Measurements from ENCODE around the gene LGI2. TPM values are rescaled to one million over a fixed set of nuclear protein-coding genes. Genes with fewer than 3 reads are reported as not detected.

Gene LGI2
- total RNA-seq, 3 donors from 2014 or later = 0.33 to 2.2 (median 1.2) TPM

GRCh38 chr4:24971192-24971591 is 59.6 kb downstream of the LGI2 start:
- intact Hi-C loops (cut with DNase I; ENCODE audit: low total_unique reads) = no loop called here
- H3K4me3 ChIP-seq = no peak overlapping the region

GRCh38 chr4:24970635-24971034 is 60.1 kb downstream of the LGI2 start:
- H3K27ac ChIP-seq = no peak overlapping the region
- no peak for DNase-seq (ENCODE audit: low spot score in 2 of 2)
- H3K9me3 ChIP-seq = peaks cover 0 to 8% of the 10 kb centered on the region in 2 donors
- TF ChIP-seq CTCF (IDR thresholded peaks at IDR 0.05) (no peak), POLR2A (IDR thresholded peaks at IDR 0.05) (no peak)
- H3K4me1 ChIP-seq = no peaks in the 10 kb centered on the region
- no peaks in the 10 kb centered on the region for H3K36me3 ChIP-seq
- no peak overlapping the region for H3K4me3 ChIP-seq
- no peaks in the 10 kb centered on the region for H3K27me3 ChIP-seq
- intact Hi-C loops (cut with DNase I; ENCODE audit: low total_unique reads) = no loop called here

More at GRCh38 chr4:24971192-24971591, 59.6 kb downstream of the LGI2 start:
- TF ChIP-seq POLR2A (IDR thresholded peaks at IDR 0.05) (no peak), CTCF (IDR thresholded peaks at IDR 0.05) (no peak), POLR2AphosphoS5 (IDR thresholded peaks at IDR 0.05) (no peak)
- Histone ChIP-seq H3K4me1 (no peaks in the 10 kb centered on the region), H3K36me3 (no peaks in the 10 kb centered on the region), H3K27me3 (no peaks in the 10 kb centered on the region), H3K9me3 (peaks cover 0 to 2% of the 10 kb centered on the region in 2 donors), H3K27ac (no peak overlapping the region)
- no peak for DNase-seq (ENCODE audit: low spot score in 2 of 2)

- Histone ChIP-seq H3K27me3 (no peaks in the 10 kb centered on the region), H3K4me1 (no peaks in the 10 kb centered on the region), H3K9me3 (peaks cover 0 to 12% of the 10 kb centered on the region in 2 donors), H3K27ac (no peak overlapping the region), H3K36me3 (no peaks in the 10 kb centered on the region), H3K4me3 (no peak overlapping the region)
- DNase-seq (ENCODE audit: low spot score in 2 of 2) = no peak
- intact Hi-C loops (cut with DNase I; ENCODE audit: low total_unique reads) = no loop called here
- no peak for TF ChIP-seq POLR2AphosphoS5 (IDR thresholded peaks at IDR 0.05)
- TF ChIP-seq CTCF (IDR thresholded peaks at IDR 0.05) = no peak
- TF ChIP-seq POLR2A (IDR thresholded peaks at IDR 0.05) = no peak
Observed at GRCh38 chr4:24970191-24970590, 60.6 kb downstream of the LGI2 start.

GRCh38 chr4:24969486-24969885 is 61.3 kb downstream of the LGI2 start:
- Histone ChIP-seq H3K4me3 (no peak overlapping the region), H3K9me3 (peaks cover 0 to 13% of the 10 kb centered on the region in 2 donors), H3K36me3 (no peaks in the 10 kb centered on the region), H3K27me3 (no peaks in the 10 kb centered on the region), H3K27ac (no peak overlapping the region), H3K4me1 (no peaks in the 10 kb centered on the region)
- TF ChIP-seq POLR2A (IDR thresholded peaks at IDR 0.05) (no peak), POLR2AphosphoS5 (IDR thresholded peaks at IDR 0.05) (no peak), CTCF (IDR thresholded peaks at IDR 0.05) (no peak)
- no peak for DNase-seq (ENCODE audit: low spot score in 2 of 2)
- intact Hi-C loops (cut with DNase I; ENCODE audit: low total_unique reads) = loop anchor here (10.0 kb wide), 1 partner anchor 1255 kb away; no protein-coding TSS in a partner anchor

GRCh38 chr4:24968992-24969391 is 61.8 kb downstream of the LGI2 start:
- no peak for DNase-seq (ENCODE audit: low spot score in 2 of 2)
- H3K9me3 ChIP-seq = peaks cover 0 to 18% of the 10 kb centered on the region in 2 donors
- intact Hi-C loops (cut with DNase I; ENCODE audit: low total_unique reads) = loop anchor here (10.0 kb wide), 1 partner anchor 1256 kb away; no protein-coding TSS in a partner anchor
- H3K27ac ChIP-seq = no peak overlapping the region
- no peaks in the 10 kb centered on the region for H3K36me3 ChIP-seq
- no peaks in the 10 kb centered on the region for H3K27me3 ChIP-seq
- no peak for TF ChIP-seq POLR2A (IDR thresholded peaks at IDR 0.05)
- TF ChIP-seq CTCF (IDR thresholded peaks at IDR 0.05) = no peak
- TF ChIP-seq POLR2AphosphoS5 (IDR thresholded peaks at IDR 0.05) = no peak
- H3K4me1 ChIP-seq = no peaks in the 10 kb centered on the region
- H3K4me3 ChIP-seq = no peak overlapping the region

Measured in breast epithelium (tissue), 4 donors.